ENCODE results near the gene MED9. TPM values are rescaled to one million over a fixed set of nuclear protein-coding genes. Genes with fewer than 3 reads are reported as not detected.

Gene MED9
- total and polyA plus RNA-seq, 9 of the 15 experiments (the other 6 are each of a cell fraction or from before 2014, with no cell fraction given), result 2.2 to 15.8 (median 12.7) TPM

- FAIRE-seq, result peak; percentile 81
- POLR2A ChIA-PET, result interaction anchor here (0.7 to 1.4 kb wide), 2 partner anchors 14 to 153 kb away, joined by 5 read pairs; no protein-coding TSS in a partner anchor
- Histone ChIP-seq H3K4me1 (replicated peaks in 1 of 2; ENCODE audit: control insufficient read depth in 2 of 2, insufficient read depth in 2 of 2, low read length in 2 of 2) (peaks cover 14 to 62% of the 10 kb centered on the region in 2 experiments; a peak in 4 of 5 replicates), H4K20me1 (replicated peaks; ENCODE audit: control insufficient read depth, insufficient read depth, low read length) (no peaks in the 10 kb centered on the region), H3K4me2 (ENCODE audit: insufficient read depth, low read length) (peak overlapping the region; percentile 52), H3K9me3 (replicated peaks; ENCODE audit: control insufficient read depth, insufficient read depth, low read depth, low read length) (no peaks in the 10 kb centered on the region), H3K27me3 (ENCODE audit: control insufficient read depth in 2 of 2, insufficient read depth in 2 of 2, low read length in 2 of 2) (no peaks in the 10 kb centered on the region), H2AFZ (ENCODE audit: low read depth, low read length) (no peak overlapping the region; the same call in 1 of the 2 replicates), H3K4me3 (no peak overlapping the region), H3K79me2 (ENCODE audit: control insufficient read depth, insufficient read depth, low read length) (no peaks in the 10 kb centered on the region), H3K36me3 (ENCODE audit: control insufficient read depth, insufficient read depth, low read length) (no peaks in the 10 kb centered on the region), H3K27ac (ENCODE audit: extremely low read depth, low read depth, low read length) (peak overlapping the region; percentile 41; the same call in 1 of the 3 replicates), H3K9ac (ENCODE audit: insufficient read depth in 1 of 2, low read depth in 2 of 2, low read length in 2 of 2) (peak overlapping the region in 1 of 2 experiments; percentile 76; a peak in 2 of 4 replicates), H3K9me1 (ENCODE audit: control insufficient read depth, insufficient read depth, low read length) (peaks cover 7% of the 10 kb centered on the region)
- DNase-seq (ENCODE audit: extremely low read depth in 1 of 4, low spot score in 3 of 4), result peak; percentile 54 to 71 (median 62)
- 55% methylated on average over 23 of the region's 33 CpGs for WGBS (ENCODE audit: insufficient coverage, low coverage, missing lambda C conversion rate)
- no TSS peak for BruUV-seq (replicated peaks)
- peak; percentile 78 for ATAC-seq
- intact Hi-C loops (cut with micrococcal nuclease) (no loop called here), in situ Hi-C loops (cut with MboI) (loop anchor here (10.0 kb wide), 1 partner anchor 126 kb away; no protein-coding TSS in a partner anchor)
- CTCF ChIA-PET (ENCODE audit: low intra/inter-chr PET ratio), result interaction anchor here (0.5 kb wide), 1 partner anchor 26 kb away, joined by 3 read pairs; no protein-coding TSS in a partner anchor
- TF ChIP-seq CREBBP (IDR thresholded peaks at IDR 0.05; ENCODE audit: low read depth, low read length) (no peak), CHAMP1 (IDR thresholded peaks at IDR 0.05) (no peak), SMARCC2 (IDR thresholded peaks at IDR 0.05; ENCODE audit: low read depth) (no peak), NCOR1 (IDR thresholded peaks at IDR 0.05) (peak; percentile 18; the same call in 1 of the 2 replicates), TFAP4 (CRISPR knock-in tag; IDR thresholded peaks at IDR 0.05; ENCODE audit: borderline replicate concordance) (peak; percentile 54; the same call in 1 of the 2 replicates), NBN (IDR thresholded peaks at IDR 0.05; ENCODE audit: low read depth) (no peak)
Observed at GRCh38 chr17:17508646-17509591, 32.1 kb downstream of the MED9 start.

Measured in K562 (cell line).